HCT116 (cell line): Measurements from ENCODE around the gene IGFBP4. TPM values are rescaled to one million over a fixed set of nuclear protein-coding genes. Genes with fewer than 3 reads are reported as not detected.
A peak's percentile ranks its signal among the peaks of the same experiment; 100 is the strongest.

ENCODE experiments used
- ATAC-seq: fragments of 200-7000 bp; cut with Tn5 transposase; 2 replicates; pipeline ENCODE4 v1.9.1; 2020; ENCODE audit warnings: mild to moderate bottlenecking, moderate library complexity
- Bru-seq: library from RNA; stranded (reverse); fragments of 400-500 nt; gene quantifications from one replicate; lab custom pipeline; 2021; lab: Mats Ljungman, UMichigan
- BruChase-seq, 2 experiments: library from RNA; stranded (reverse); fragments of 400-500 nt; gene quantifications; one replicate each; lab custom pipeline; 2021; lab: Mats Ljungman, UMichigan
- BruUV-seq: library from RNA; stranded (reverse); fragments of 400-500 nt; replicated peaks from 2 replicates; lab custom pipeline; 2021; lab: Mats Ljungman, UMichigan
- CTCF ChIA-PET: fragments of 300-600 bp; sonication (Branson Sonifier 250); formaldehyde crosslinking; loops from one replicate; lab custom pipeline; 2021; ENCODE audit warnings: antibody characterized with exemption; lab: Charles Lee
- POLR2A ChIA-PET: fragments of 300-600, 350-600 bp; sonication (Branson Sonifier 250); formaldehyde crosslinking; loops from one replicate; lab custom pipeline; 2021; ENCODE audit warnings: antibody characterized with exemption; lab: Charles Lee
- RAD21 ChIA-PET, 2 experiments: fragments of 300-600 bp; sonication (Branson Sonifier 250); formaldehyde crosslinking; loops; one replicate each; lab custom pipeline; 2023; ENCODE audit warnings: low total read pairs in 2 of 2; ENCODE audit not compliant: uncharacterized antibody in 2 of 2, unreplicated experiment in 2 of 2, low non-redundant PET in 1 of 2; lab: Charles Lee
- DNase-seq: peaks from one replicate; pipeline ENCODE4 v3.0.0-alpha.2; 2010; ENCODE audit warnings: low read depth, low spot score
- H2AFZ ChIP-seq: fragments of 200-600 bp; shearing (Covaris generic), sonication (generic); 2 replicates; pipeline ENCODE4 v1.6.1; 2017; ENCODE audit warnings: low read depth, mixed run types, mixed read lengths, antibody characterized with exemption, low read length; ENCODE audit not compliant: poor library complexity, severe bottlenecking
- H3K27ac ChIP-seq: 2 replicates; pipeline ENCODE4 v1.5.1; 2012; ENCODE audit warnings: low read depth, low read length
- H3K27me3 ChIP-seq: fragments of 200-600 bp; sonication (generic); 2 replicates; pipeline ENCODE4 v1.6.1; 2016; ENCODE audit warnings: mixed run types, low read length, mixed read lengths; ENCODE audit not compliant: insufficient read depth
- H3K36me3 ChIP-seq, 2 experiments: fragments of 200-500 bp in 1 of 2; fragments of 200-600 bp in 1 of 2; sonication (Bioruptor generic) in 1 of 2; sonication (generic) in 1 of 2; 2 replicates each; pipeline versions ENCODE4 v1.5.1 to v1.6.1; 2014 to 2016; ENCODE audit warnings: low read length in 2 of 2, inconsistent platforms in 1 of 2, mixed read lengths in 1 of 2, mixed run types in 1 of 2; ENCODE audit not compliant: insufficient read depth in 2 of 2, control insufficient read depth in 1 of 2
- H3K4me1 ChIP-seq, 2 experiments: fragments of 200-600 bp in 1 of 2; sonication (generic) in 1 of 2; 2 replicates each; pipeline versions ENCODE4 v1.5.1 to v1.6.1; 2012 to 2017; ENCODE audit warnings: low read length in 2 of 2, inconsistent platforms in 1 of 2, mild to moderate bottlenecking in 1 of 2, mixed read lengths in 1 of 2, mixed run types in 1 of 2, moderate library complexity in 1 of 2; ENCODE audit not compliant: insufficient read depth in 2 of 2, control insufficient read depth in 1 of 2
- H3K4me2 ChIP-seq: fragments of 200-600 bp; sonication (generic); 2 replicates; pipeline ENCODE4 v1.6.1; 2017; ENCODE audit warnings: mixed run types, low read length, mixed read lengths
- H3K4me3 ChIP-seq, 2 experiments: fragments of 200-600 bp in 1 of 2; sonication (generic) in 1 of 2; replicated peaks in 1 of 2; 2 replicates each; pipeline ENCODE4 v1.5.1; 2011 to 2016; ENCODE audit warnings: low read length in 2 of 2, control low read depth in 1 of 2, low read depth in 1 of 2, mild to moderate bottlenecking in 1 of 2, mixed read lengths in 1 of 2, mixed run types in 1 of 2
- H3K79me2 ChIP-seq: fragments of 200-600 bp; sonication (generic); 2 replicates; pipeline ENCODE4 v1.6.1; 2017; ENCODE audit warnings: mild to moderate bottlenecking, mixed run types, low read length, moderate library complexity, mixed read lengths; ENCODE audit not compliant: insufficient read depth
- H3K9ac ChIP-seq: fragments of 200-600 bp; sonication (generic); 2 replicates; pipeline ENCODE4 v1.6.1; 2016; ENCODE audit warnings: low read length, mixed read lengths
- H3K9me2 ChIP-seq: fragments of 200-600 bp; sonication (generic), shearing (Covaris generic); 2 replicates; pipeline ENCODE4 v1.6.1; 2017; ENCODE audit warnings: mixed run types, mild to moderate bottlenecking, moderate library complexity; ENCODE audit not compliant: insufficient read depth
- H3K9me3 ChIP-seq, 2 experiments: fragments of 200-500 bp in 1 of 2; fragments of 200-600 bp in 1 of 2; sonication (Bioruptor generic) in 1 of 2; sonication (generic) in 1 of 2; 2 replicates each; pipeline ENCODE4 v1.6.1; 2014 to 2017; ENCODE audit warnings: low read length in 2 of 2, mixed read lengths in 2 of 2, inconsistent platforms in 1 of 2, low read depth in 1 of 2, mild to moderate bottlenecking in 1 of 2, mixed run types in 1 of 2, moderate library complexity in 1 of 2; ENCODE audit not compliant: control insufficient read depth in 1 of 2, insufficient read depth in 1 of 2
- H4K20me1 ChIP-seq: fragments of 200-600 bp; sonication (generic), shearing (Covaris generic); 2 replicates; pipeline ENCODE4 v1.6.1; 2017; ENCODE audit warnings: mixed run types, mild to moderate bottlenecking, moderate library complexity; ENCODE audit not compliant: insufficient read depth
- FOSL1 ChIP-seq: IDR thresholded peaks from 2 replicates; pipeline ENCODE4 v1.6.1; 2012; ENCODE audit warnings: low read depth
- SIN3A ChIP-seq: IDR thresholded peaks from 2 replicates; pipeline ENCODE4 v1.6.1; 2012; ENCODE audit warnings: low read depth
- ZNF274 ChIP-seq: fragments of 200-500 bp; sonication (Bioruptor generic); IDR thresholded peaks from 2 replicates; pipeline ENCODE4 v1.6.1; 2014; ENCODE audit warnings: mild to moderate bottlenecking, low read depth, low read length, inconsistent platforms
- intact Hi-C: fragments of 100-400 bp; cut with micrococcal nuclease; formaldehyde crosslinking; loops from 2 replicates; pipeline ENCODE4 v1.10.0; 2022
- long read RNA-seq: library from polyadenylated mRNA; unstranded; transcript quantifications from one replicate; pipeline ENCODE4 v2.0.0, GENCODE V29; 2021; ENCODE audit not compliant: unreplicated experiment
- polyA plus RNA-seq: library from polyadenylated mRNA; unstranded; fragments of >200 nt; gene quantifications from 2 replicates; pipeline ENCODE4 v1.2.1, GENCODE V29; 2012; ENCODE audit warnings: missing spikeins
- total RNA-seq: library from RNA; stranded (reverse); gene quantifications from one replicate; pipeline ENCODE4 v1.2.1, GENCODE V29; 2021; ENCODE audit not compliant: unreplicated experiment
- TF ChIP-seq, protein P1 (sequence below): IDR thresholded peaks from 2 replicates; pipeline ENCODE4 v1.6.1; 2011; ENCODE audit warnings: mild to moderate bottlenecking, low read length, moderate library complexity; ENCODE audit not compliant: insufficient replicate concordance; ENCODE audit errors: extremely low read depth
- TF ChIP-seq, protein P2 (sequence below): IDR thresholded peaks from 2 replicates; pipeline ENCODE4 v1.6.1; 2012; ENCODE audit warnings: low read depth

IGFBP4 gene
- total RNA-seq: 2.0 TPM
- polyA plus RNA-seq: 0.34 TPM in 1 of 2 replicates, not detected in the other
- percentile 11 among the genes with signal in this experiment for Bru-seq, nascent RNA
- percentile 9 among the genes with signal in this experiment for BruChase-seq, experiment 1, labeled RNA remaining after a 6-hour chase
- BruChase-seq, experiment 2, labeled RNA remaining after a 2-hour chase: percentile 16 among the genes with signal in this experiment
- long read RNA-seq: 0 reads

DNA sequence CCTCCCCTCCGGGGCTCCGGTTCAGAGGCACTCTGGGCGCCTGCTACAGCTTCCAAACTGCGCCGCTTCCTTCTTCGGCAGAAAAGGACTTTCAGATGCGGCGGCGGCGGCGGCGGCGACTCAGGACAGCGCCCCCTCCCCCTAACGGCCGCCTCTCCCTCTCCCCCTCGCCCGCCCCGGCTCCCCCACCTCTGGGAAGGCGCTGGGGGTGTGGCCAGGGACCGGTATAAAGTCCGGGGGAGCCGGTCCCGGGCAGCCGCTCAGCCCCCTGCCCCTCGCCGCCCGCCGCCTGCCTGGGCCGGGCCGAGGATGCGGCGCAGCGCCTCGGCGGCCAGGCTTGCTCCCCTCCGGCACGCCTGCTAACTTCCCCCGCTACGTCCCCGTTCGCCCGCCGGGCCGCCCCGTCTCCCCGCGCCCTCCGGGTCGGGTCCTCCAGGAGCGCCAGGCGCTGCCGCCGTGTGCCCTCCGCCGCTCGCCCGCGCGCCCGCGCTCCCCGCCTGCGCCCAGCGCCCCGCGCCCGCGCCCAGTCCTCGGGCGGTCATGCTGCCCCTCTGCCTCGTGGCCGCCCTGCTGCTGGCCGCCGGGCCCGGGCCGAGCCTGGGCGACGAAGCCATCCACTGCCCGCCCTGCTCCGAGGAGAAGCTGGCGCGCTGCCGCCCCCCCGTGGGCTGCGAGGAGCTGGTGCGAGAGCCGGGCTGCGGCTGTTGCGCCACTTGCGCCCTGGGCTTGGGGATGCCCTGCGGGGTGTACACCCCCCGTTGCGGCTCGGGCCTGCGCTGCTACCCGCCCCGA, at the start of gene IGFBP4:
TSS of gene IGFBP4 (plus strand) at position 255 of the 792 bp plus-strand sequence. CDS start at position 541, 286 bp downstream.
- no peak within 1 kb of the TSS for H3K4me3 ChIP-seq
- no peak within 1 kb of the TSS for H3K4me2 ChIP-seq
- H3K79me2 ChIP-seq: no peaks in the 10 kb centered on the region
- no peaks in the 10 kb centered on the region for H4K20me1 ChIP-seq
- no peaks in the 10 kb centered on the region for H3K36me3 ChIP-seq
- H3K27ac ChIP-seq: no peak within 1 kb of the TSS
- no peak for DNase-seq
- ChIA-PET RAD21 (no interaction called here), POLR2A (no interaction called here)
- H3K4me1 ChIP-seq: no peaks in the 10 kb centered on the region
- no peaks in the 10 kb centered on the region for H3K27me3 ChIP-seq
- H2AFZ ChIP-seq: no peak within 1 kb of the TSS
- intact Hi-C loops: no loop called here
- 0 out of 2 replicates have a peak, but pooled peaks have one; percentile 26 for ATAC-seq
- BruUV-seq: no TSS peak
- TF ChIP-seq SIN3A (no peak), FOSL1 (no peak), ZNF274 (no peak)
- TF ChIP-seq, protein P1, sequence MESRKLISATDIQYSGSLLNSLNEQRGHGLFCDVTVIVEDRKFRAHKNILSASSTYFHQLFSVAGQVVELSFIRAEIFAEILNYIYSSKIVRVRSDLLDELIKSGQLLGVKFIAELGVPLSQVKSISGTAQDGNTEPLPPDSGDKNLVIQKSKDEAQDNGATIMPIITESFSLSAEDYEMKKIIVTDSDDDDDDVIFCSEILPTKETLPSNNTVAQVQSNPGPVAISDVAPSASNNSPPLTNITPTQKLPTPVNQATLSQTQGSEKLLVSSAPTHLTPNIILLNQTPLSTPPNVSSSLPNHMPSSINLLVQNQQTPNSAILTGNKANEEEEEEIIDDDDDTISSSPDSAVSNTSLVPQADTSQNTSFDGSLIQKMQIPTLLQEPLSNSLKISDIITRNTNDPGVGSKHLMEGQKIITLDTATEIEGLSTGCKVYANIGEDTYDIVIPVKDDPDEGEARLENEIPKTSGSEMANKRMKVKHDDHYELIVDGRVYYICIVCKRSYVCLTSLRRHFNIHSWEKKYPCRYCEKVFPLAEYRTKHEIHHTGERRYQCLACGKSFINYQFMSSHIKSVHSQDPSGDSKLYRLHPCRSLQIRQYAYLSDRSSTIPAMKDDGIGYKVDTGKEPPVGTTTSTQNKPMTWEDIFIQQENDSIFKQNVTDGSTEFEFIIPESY: no peak
- TF ChIP-seq, protein P2, sequence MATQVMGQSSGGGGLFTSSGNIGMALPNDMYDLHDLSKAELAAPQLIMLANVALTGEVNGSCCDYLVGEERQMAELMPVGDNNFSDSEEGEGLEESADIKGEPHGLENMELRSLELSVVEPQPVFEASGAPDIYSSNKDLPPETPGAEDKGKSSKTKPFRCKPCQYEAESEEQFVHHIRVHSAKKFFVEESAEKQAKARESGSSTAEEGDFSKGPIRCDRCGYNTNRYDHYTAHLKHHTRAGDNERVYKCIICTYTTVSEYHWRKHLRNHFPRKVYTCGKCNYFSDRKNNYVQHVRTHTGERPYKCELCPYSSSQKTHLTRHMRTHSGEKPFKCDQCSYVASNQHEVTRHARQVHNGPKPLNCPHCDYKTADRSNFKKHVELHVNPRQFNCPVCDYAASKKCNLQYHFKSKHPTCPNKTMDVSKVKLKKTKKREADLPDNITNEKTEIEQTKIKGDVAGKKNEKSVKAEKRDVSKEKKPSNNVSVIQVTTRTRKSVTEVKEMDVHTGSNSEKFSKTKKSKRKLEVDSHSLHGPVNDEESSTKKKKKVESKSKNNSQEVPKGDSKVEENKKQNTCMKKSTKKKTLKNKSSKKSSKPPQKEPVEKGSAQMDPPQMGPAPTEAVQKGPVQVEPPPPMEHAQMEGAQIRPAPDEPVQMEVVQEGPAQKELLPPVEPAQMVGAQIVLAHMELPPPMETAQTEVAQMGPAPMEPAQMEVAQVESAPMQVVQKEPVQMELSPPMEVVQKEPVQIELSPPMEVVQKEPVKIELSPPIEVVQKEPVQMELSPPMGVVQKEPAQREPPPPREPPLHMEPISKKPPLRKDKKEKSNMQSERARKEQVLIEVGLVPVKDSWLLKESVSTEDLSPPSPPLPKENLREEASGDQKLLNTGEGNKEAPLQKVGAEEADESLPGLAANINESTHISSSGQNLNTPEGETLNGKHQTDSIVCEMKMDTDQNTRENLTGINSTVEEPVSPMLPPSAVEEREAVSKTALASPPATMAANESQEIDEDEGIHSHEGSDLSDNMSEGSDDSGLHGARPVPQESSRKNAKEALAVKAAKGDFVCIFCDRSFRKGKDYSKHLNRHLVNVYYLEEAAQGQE: no peak
- TF ChIP-seq, all 23 proteins: peak for 0
- Histone ChIP-seq H3K9me2 (no peaks in the 10 kb centered on the region), H3K9me3 (no peaks in the 10 kb centered on the region), H3K9ac (no peak within 1 kb of the TSS)
- CTCF ChIA-PET: no interaction called here
